HG02571 (cell line): ENCODE measurements around the gene ZFAND4.
"Not testable (repeated sequence)": the region's sequence is repeated elsewhere in the genome, so short reads cannot be mapped to it uniquely, and the experiment has no call there.

Experiments
- ATAC-seq: cut with Tn5 transposase; IDR thresholded peaks from one replicate; pipeline ENCODE4 v1.9.1; 2021; ENCODE audit warnings: mild to moderate bottlenecking, moderate library complexity; ENCODE audit not compliant: unreplicated experiment

ZFAND4 gene

DNA sequence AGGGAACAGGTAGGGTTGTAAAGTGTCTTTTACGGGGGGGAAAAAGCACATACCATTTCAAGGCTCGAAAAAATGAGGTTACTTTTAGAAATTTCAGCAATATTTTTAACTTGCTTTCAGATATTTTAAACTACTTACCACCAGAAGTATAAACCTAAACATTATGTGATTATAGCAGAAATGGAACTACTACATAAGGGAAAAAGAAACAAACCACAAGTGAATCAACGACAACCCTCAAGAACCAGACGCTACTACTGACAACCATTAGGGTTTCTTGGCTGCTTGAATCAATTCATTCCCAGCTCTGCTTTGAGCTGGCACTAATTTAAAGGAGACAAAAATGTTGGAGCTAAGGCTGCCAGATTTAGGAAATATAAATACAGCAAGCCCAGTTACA lies 80.1 kb downstream of the ZFAND4 start:
- ATAC-seq = no peak

DNA sequence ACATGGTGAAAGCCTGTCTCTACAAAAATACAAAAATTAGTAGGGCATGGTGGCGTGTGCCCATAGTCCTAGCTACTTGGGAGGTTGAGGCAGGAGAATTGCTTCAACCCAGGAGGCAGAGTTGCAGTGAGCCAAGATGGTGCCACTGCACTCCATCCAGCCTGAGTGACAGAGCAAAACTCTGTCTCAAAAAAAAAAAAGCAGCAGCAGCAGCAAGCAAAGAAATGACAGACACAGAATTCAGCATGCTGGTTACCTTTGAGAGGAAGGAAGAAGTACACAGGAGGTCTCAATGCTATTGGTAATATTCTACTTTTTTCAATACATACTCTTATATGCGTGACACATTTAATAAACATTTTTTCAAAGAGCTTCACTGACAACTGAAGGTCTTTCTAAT lies 81.3 kb downstream of the ZFAND4 start:
- no peak for ATAC-seq

DNA sequence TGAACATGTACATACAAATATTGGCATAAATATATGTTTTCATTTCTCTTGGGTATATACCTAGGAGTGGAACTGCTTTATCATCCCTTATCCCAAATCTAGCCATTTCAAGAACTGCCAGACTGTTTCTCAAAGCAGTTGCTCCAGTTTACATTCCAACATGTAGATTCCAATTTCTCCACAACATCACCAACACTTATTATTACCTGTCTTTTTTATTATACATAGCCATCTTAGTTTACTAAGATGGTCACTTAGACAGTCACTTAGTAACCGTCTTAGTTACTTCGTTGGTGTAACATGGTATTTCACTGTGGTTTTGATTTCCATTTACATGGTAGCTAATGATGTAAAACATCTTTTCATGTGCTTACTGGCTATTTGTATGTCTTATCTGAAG lies 82.7 kb downstream of the ZFAND4 start:
- no peak for ATAC-seq

- no peak for ATAC-seq
Observed at GRCh38 chr10:45589009-45589408, 83.6 kb downstream of the ZFAND4 start.

- no peak for ATAC-seq
Observed at GRCh38 chr10:45586028-45586824, 86.3 kb downstream of the ZFAND4 start.

GRCh38 chr10:45585131-45585530 lies 87.4 kb downstream of the ZFAND4 start:
- ATAC-seq = no peak

GRCh38 chr10:45582386-45582781 lies 90.2 kb downstream of the ZFAND4 start:
- no peak for ATAC-seq

DNA sequence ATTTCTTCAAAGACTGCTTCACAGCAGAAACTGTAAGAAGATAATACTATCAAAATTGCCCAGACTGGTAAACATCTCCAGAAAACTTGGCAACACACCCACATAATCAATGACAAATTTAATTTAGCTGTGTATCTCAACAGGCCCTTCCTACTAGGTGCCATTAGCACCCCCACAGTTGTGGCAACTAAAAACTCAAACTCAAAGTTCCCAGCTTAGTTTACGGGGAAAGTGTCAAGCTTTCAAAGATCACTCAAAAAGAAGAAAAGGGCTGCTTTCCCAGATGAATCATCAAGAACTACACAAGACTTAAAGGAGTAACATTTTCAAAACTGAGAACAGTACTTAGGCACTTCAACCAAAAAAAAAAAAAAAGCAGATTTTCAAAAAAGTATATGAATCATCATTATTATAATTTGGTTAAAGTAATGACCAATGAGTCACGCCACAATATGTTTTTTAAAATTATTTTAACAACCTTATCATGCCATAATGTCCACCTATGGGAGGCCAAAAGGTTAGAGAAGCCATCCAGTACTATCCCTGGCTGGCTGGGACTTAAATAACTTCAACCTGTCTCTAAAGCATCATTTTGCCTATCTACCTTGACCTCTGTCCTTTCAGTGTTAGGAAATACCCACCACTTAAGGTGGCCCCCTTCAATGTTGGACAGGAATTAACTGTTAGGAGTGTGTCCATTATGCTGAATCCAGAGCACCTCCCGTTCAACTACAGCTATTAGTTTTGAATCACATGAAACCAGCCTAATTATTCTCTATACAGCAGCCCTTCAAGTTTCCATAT lies 90.8 kb downstream of the ZFAND4 start:
- no peak for ATAC-seq

GRCh38 chr10:45581216-45581549 lies 91.4 kb downstream of the ZFAND4 start:
- ATAC-seq = peak; percentile 37

- ATAC-seq = peak; percentile 61
Observed at GRCh38 chr10:45580371-45581215, 92.0 kb downstream of the ZFAND4 start.

DNA sequence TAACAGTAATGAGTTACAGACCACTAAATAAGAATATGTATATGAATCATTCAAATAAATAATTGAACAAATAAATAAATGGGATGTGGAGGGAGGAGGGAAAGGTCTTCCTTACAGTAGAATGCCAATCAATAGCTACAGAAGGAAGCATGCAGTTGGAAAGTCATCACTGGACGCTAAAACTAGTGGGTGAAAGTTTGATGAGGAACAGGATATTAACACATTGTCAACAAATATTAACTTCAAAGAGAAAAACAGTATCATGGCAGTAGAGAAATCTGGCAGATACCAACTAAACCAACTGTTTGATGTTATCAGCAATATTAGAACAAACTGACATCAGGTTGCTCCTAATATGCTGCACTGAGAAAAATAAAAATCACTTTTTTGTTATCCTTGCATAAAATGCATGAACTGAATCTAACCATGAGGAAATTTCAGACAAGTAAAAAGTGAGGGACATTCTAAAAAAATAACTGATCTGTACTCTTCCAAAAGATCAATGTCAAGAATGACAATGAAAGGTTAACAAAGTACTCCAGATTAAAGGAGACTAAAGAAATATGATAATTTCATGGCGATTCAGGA lies 94.1 kb downstream of the ZFAND4 start:
- no peak for ATAC-seq

GRCh38 chr10:45575966-45576597 lies 96.5 kb downstream of the ZFAND4 start:
- no peak for ATAC-seq

DNA sequence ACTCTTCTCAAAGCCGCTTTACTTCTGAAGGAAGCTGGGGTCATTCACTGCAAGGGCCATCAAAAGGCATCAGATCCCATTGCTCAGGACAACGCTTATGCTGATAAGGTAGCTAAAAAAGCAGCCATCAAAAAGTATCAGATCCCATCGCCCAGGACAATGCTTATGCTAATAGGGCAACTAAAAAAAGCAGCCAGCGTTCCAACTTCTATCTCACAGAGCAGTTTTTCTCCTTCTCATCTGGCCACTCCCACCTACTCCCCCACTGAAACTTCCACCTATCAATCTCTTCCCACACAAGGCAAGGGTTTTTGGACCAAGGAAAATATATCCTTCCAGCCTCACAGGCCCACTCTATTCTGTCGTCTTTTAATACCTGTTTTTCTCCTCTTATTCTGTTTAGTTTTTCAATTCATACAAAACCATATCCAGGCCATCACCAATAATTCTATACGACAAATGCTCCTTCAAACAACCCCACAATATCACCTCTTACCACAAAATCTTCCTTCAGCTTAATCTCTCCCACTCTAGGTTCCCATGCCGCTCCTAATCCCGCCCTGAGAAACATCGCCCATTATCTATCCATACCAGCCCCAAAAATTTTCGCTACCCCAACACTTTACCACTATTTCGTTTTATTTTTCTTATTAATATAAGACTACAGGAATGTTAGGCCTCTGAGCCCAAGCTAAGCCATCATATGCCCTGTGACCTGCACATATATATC lies 97.4 kb downstream of the ZFAND4 start:
- not testable (repeated sequence) for ATAC-seq

- ATAC-seq = no peak
Observed at GRCh38 chr10:45569471-45569870, 103.1 kb downstream of the ZFAND4 start.

DNA sequence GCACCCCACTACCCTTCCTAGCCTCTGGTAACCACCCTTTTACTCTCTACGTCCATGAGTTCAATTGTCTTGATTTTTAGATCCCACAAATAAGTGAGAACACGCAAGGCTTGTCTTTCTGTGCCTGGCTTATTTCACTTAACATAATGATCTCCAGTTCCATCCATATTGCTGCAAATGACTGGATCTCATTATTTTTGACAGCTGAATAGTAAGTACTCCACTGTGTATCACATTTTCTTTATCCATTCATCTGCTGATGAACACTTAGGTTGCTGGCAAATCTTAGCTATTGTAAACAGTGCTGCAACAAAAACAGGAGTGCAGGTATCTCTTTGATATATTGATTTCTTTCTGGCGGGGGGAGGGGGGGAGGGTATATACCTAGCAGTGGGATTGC lies 106.2 kb downstream of the ZFAND4 start:
- no peak for ATAC-seq
